ENCODE data around the gene RCSD1.

GRCh38 chr1:167656657-167657056 lies 26.6 kb downstream of the RCSD1 start:
- no peak for TF ChIP-seq POLR2A (IDR thresholded peaks at IDR 0.05)
- TF ChIP-seq, protein P1, sequence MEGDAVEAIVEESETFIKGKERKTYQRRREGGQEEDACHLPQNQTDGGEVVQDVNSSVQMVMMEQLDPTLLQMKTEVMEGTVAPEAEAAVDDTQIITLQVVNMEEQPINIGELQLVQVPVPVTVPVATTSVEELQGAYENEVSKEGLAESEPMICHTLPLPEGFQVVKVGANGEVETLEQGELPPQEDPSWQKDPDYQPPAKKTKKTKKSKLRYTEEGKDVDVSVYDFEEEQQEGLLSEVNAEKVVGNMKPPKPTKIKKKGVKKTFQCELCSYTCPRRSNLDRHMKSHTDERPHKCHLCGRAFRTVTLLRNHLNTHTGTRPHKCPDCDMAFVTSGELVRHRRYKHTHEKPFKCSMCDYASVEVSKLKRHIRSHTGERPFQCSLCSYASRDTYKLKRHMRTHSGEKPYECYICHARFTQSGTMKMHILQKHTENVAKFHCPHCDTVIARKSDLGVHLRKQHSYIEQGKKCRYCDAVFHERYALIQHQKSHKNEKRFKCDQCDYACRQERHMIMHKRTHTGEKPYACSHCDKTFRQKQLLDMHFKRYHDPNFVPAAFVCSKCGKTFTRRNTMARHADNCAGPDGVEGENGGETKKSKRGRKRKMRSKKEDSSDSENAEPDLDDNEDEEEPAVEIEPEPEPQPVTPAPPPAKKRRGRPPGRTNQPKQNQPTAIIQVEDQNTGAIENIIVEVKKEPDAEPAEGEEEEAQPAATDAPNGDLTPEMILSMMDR (IDR thresholded peaks at IDR 0.05) = no peak
